ENCODE measurements around the gene NMNAT2. TPM values are rescaled to one million over a fixed set of nuclear protein-coding genes. Genes with fewer than 3 reads are reported as not detected.

NMNAT2 gene
- total and polyA plus RNA-seq, 10 of the 15 experiments (the other 5 are each of a cell fraction or from before 2014, with no cell fraction given), result 0.02 to 2.0 (median 0.60) TPM

- WGBS (ENCODE audit: insufficient coverage, insufficient replicate concordance, low lambda C conversion rate, missing lambda C conversion rate), result 42% methylated on average over 8 of the region's 8 CpGs
- POLR2A ChIA-PET, result interaction anchor here (0.6 kb wide), 1 partner anchor 1919 kb away, joined by 3 read pairs; no protein-coding TSS in a partner anchor
- no peak for ATAC-seq
- DNase-seq (ENCODE audit: low read depth, low spot score), result no peak
- BruUV-seq (replicated peaks), result no TSS peak
- no peaks in the 10 kb centered on the region for H3K27me3 ChIP-seq (replicated peaks in 1 of 2; ENCODE audit: control insufficient read depth in 2 of 2, insufficient read depth in 2 of 2, low read length in 1 of 2)
- no peaks in the 10 kb centered on the region for H3K4me1 ChIP-seq (ENCODE audit: control insufficient read depth, insufficient read depth, low read length)
- no peak overlapping the region for H3K27ac ChIP-seq (ENCODE audit: control insufficient read depth, insufficient read depth)
- in situ Hi-C loops (cut with MboI) (no loop called here), intact Hi-C loops (cut with micrococcal nuclease; ENCODE audit: unreplicated experiment) (no loop called here)
- H3K4me2 ChIP-seq (ENCODE audit: control insufficient read depth, insufficient read depth), result no peak overlapping the region
- no peak overlapping the region for H2AFZ ChIP-seq (ENCODE audit: control insufficient read depth, low read depth, low read length)
- no peaks in the 10 kb centered on the region for H4K20me1 ChIP-seq (ENCODE audit: control insufficient read depth, insufficient read depth)
- no peaks in the 10 kb centered on the region for H3K79me2 ChIP-seq (ENCODE audit: control insufficient read depth, insufficient read depth, low read length)
- TF ChIP-seq EP300 (IDR thresholded peaks at IDR 0.05; ENCODE audit: borderline replicate concordance in 1 of 2, control insufficient read depth in 1 of 2, low read depth in 2 of 2, low read length in 2 of 2), result no peak
- no peak for TF ChIP-seq KLF5 (IDR thresholded peaks at IDR 0.05; ENCODE audit: partially characterized antibody)
- TF ChIP-seq GATAD2B (conservative IDR thresholded peaks at IDR 0.05; ENCODE audit: low read depth), result no peak
- no peak for TF ChIP-seq SREBF1 (IDR thresholded peaks at IDR 0.05; ENCODE audit: low read length)
- TF ChIP-seq PKNOX1 (IDR thresholded peaks at IDR 0.05), result no peak
- TF ChIP-seq HDAC2 (IDR thresholded peaks at IDR 0.05), result no peak
- SMC1A ChIA-PET (ENCODE audit: uncharacterized antibody, unreplicated experiment), result interaction anchor here (0.7 to 3.9 kb wide), 4 partner anchors 8 to 38 kb away, joined by 3 to 16 read pairs (median 4); no protein-coding TSS in a partner anchor
- CTCF ChIA-PET, result interaction anchor here (0.7 to 1.5 kb wide), 5 partner anchors 12 to 277 kb away, joined by 3 read pairs; no protein-coding TSS in a partner anchor
- H3K4me3 ChIP-seq, result no peak overlapping the region
- H3K36me3 ChIP-seq (ENCODE audit: control insufficient read depth in 2 of 2, insufficient read depth in 2 of 2, low read length in 1 of 2), result no peaks in the 10 kb centered on the region
- RAD21 ChIA-PET (ENCODE audit: unreplicated experiment), result no interaction called here
- no peaks in the 10 kb centered on the region for H3K9me3 ChIP-seq (replicated peaks; ENCODE audit: control insufficient read depth, insufficient read depth, low read length)
- no peak overlapping the region for H3K9ac ChIP-seq (ENCODE audit: control insufficient read depth, insufficient read depth, low read length)
- FAIRE-seq, result no peak
Measured at GRCh38 chr1:183239793-183240525, 178.2 kb downstream of the NMNAT2 start.

Measured in GM12878 (cell line).